Left ventricle myocardium inferior (tissue), 1 donor: Measurements from ENCODE around the gene PRDM4. TPM values are rescaled to one million over a fixed set of nuclear protein-coding genes. Genes with fewer than 3 reads are reported as not detected.
"Not testable (repeated sequence)": the region's sequence is repeated elsewhere in the genome, so short reads cannot be mapped to it uniquely, and the experiment has no call there.

ENCODE experiments used
- DNase-seq: peaks from one replicate; pipeline ENCODE4 v3.0.0-alpha.2; 2020
- H3K27ac ChIP-seq: fragments of 200-600 bp; replicated peaks from 2 replicates; pipeline ENCODE4 v1.8.0; 2021
- H3K27me3 ChIP-seq: fragments of 200-600 bp; 2 replicates; pipeline ENCODE4 v1.8.0; 2021; ENCODE audit warnings: low read depth
- H3K36me3 ChIP-seq: fragments of 200-600 bp; 2 replicates; pipeline ENCODE4 v1.8.0; 2021
- H3K4me1 ChIP-seq: fragments of 200-600 bp; 2 replicates; pipeline ENCODE4 v1.8.0; 2021
- H3K4me3 ChIP-seq: fragments of 200-600 bp; 2 replicates; pipeline ENCODE4 v1.8.0; 2021; ENCODE audit warnings: mild to moderate bottlenecking, moderate library complexity
- H3K9me3 ChIP-seq: fragments of 200-600 bp; replicated peaks from 2 replicates; pipeline ENCODE4 v1.8.0; 2021
- intact Hi-C: fragments of 100-400 bp; cut with micrococcal nuclease; formaldehyde crosslinking; loops from one replicate; pipeline ENCODE4 v1.11.0; 2022
- total RNA-seq: library from RNA; stranded (reverse); fragmentation: NEBNext Ultra II Directional; extraction: Animal tissue kit (Norgen Biotek cat#: 25700); gene quantifications from one replicate; pipeline ENCODE4 v1.2.1, GENCODE V29; 2021
- TF ChIP-seq, protein P1 (sequence below): fragments of 200-600 bp; IDR thresholded peaks from 2 replicates; pipeline ENCODE4 v1.8.0; 2021; ENCODE audit warnings: antibody characterized with exemption, mild to moderate bottlenecking, borderline replicate concordance
- donor health status: DM: no; HTN: yes; CAD: no; lungs with severe emphysema.

PRDM4 gene
- total RNA-seq, 1 donor from 2014 or later, result 13.1 TPM

DNA sequence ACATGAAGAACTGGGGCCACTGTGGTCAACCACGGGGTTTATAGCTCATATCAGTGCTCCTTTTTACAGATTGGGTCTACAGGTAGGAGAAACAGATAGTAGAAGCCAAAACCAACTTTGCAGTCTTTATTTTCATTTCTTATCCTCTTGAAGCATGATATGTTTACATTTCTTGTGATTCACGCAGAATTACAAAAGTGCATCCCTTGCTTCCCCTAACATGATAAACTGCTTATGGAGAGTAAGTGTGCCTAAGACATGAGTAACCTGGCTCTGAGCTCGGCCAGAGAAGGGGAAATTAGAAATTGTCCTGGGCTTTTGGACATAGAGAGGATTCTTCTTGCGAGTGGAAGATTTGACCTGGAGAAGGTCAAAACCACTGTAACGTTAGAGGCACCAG is 56.9 kb downstream of the PRDM4 start:
- no peak overlapping the region for H3K27ac ChIP-seq
- no peak overlapping the region for H3K4me3 ChIP-seq
- peaks cover 20% of the 10 kb centered on the region for H3K9me3 ChIP-seq
- no peak for DNase-seq
- no peaks in the 10 kb centered on the region for H3K27me3 ChIP-seq
- H3K36me3 ChIP-seq, result peaks cover 90% of the 10 kb centered on the region
- TF ChIP-seq, protein P1, sequence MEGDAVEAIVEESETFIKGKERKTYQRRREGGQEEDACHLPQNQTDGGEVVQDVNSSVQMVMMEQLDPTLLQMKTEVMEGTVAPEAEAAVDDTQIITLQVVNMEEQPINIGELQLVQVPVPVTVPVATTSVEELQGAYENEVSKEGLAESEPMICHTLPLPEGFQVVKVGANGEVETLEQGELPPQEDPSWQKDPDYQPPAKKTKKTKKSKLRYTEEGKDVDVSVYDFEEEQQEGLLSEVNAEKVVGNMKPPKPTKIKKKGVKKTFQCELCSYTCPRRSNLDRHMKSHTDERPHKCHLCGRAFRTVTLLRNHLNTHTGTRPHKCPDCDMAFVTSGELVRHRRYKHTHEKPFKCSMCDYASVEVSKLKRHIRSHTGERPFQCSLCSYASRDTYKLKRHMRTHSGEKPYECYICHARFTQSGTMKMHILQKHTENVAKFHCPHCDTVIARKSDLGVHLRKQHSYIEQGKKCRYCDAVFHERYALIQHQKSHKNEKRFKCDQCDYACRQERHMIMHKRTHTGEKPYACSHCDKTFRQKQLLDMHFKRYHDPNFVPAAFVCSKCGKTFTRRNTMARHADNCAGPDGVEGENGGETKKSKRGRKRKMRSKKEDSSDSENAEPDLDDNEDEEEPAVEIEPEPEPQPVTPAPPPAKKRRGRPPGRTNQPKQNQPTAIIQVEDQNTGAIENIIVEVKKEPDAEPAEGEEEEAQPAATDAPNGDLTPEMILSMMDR, result no peak
- peaks cover 3% of the 10 kb centered on the region for H3K4me1 ChIP-seq
- intact Hi-C loops, result no loop called here

DNA sequence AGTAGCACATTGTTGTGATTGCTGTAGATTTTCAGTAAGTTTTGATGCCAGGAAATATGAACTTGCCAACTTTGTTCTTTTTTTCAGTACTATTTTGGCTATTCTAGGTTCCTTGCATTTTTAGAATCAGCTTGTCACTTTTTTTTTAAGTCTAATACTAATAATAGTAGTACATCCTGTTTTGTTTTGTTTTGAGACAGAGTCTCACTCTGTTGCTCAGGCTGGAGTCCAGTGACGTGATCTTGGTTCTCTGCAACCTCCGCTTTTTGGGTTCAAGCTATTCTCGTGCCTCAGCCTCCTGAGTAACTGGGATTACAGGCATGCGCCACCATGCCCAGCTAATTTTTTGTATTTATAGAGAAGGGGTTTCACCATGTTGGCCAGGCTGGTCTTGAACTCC is 58.8 kb downstream of the PRDM4 start:
- H3K27me3 ChIP-seq, result no peaks in the 10 kb centered on the region
- H3K9me3 ChIP-seq, result peaks cover 20% of the 10 kb centered on the region
- intact Hi-C loops, result no loop called here
- TF ChIP-seq, protein P1, result no peak
- no peak for DNase-seq
- H3K27ac ChIP-seq, result no peak overlapping the region
- H3K4me1 ChIP-seq, result peaks cover 3% of the 10 kb centered on the region
- H3K36me3 ChIP-seq, result peaks cover 95% of the 10 kb centered on the region
- no peak overlapping the region for H3K4me3 ChIP-seq

DNA sequence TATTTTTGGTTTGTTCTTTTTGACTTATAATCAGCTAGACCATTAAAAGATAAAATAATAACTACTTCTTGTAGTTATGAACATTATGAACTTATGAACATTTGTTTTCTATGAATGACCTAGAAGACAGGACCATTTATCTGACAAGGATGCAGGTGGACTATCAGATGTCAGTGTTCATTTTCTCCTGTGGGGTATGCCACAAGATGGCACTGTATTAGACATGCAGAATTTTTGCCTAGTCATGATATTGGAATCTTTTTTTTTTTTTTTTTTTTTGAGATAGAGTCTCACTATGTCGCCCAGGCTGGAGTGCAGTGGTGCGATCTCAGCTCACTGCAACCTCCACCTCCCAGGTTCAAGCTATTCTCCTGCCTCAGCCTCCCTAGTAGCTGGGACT is 65.2 kb downstream of the PRDM4 start:
- TF ChIP-seq, protein P1, result peak; percentile 14
- H3K9me3 ChIP-seq, DNase-seq, H3K27me3 ChIP-seq, intact Hi-C loops, H3K27ac ChIP-seq, H3K4me1 ChIP-seq, H3K4me3 ChIP-seq: not testable (repeated sequence)
- H3K36me3 ChIP-seq, result peaks cover 100% of the 10 kb centered on the region

DNA sequence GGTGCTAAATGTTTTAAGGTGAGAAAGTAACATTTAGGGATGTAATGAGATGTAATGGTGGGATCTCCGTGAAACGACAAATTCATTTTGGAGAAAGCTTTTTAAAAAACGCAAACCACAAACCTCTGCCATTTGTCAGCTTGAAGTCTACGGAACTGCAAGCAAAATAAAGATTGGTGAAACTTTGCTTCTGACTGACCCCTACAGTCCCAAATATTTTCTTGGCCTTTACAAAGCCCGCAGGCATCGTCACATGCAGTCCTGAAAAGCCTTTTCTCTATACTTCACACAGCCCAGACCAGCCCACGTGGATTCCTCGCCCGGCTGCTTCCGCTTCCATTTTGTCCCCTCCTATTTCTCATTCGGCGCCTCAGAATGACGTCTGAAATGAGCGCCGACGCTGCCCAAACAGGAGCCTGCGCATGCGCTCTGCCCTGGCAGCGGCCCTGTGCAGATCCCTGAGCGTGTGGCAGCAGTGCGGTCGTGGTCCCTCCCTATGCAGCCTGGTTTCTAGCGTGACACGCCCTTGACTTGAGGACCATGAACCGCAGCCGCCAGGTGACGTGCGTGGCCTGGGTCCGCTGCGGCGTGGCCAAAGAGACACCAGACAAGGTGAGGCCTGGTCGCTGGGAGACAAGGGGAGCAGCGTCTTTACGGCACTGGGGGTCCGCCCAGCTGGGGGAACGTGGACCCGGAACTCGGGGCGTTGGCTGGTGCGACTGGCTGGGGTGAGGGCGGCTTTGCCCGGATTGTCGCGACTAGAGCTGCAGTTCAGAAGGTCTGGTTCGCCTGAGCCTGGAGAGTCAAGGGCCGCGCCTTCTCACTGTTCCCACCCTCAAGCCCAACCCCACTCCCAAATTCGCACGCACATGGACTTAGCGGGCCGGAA is 75.3 kb downstream of the PRDM4 start, which contains the start of gene PWP1:
Gene PWP1, plus strand, starts transcription at position 440 of the 889 bp plus-strand sequence. Its CDS starts 101 bp downstream, at position 541.
- TF ChIP-seq, protein P1, result no peak
- Histone ChIP-seq H3K9me3 (no peaks in the 10 kb centered on the region), H3K4me1 (peaks cover 32% of the 10 kb centered on the region), H3K27me3 (peaks cover 11% of the 10 kb centered on the region), H3K4me3 (peak within 1 kb of the TSS; percentile 97), H3K36me3 (peaks cover 26% of the 10 kb centered on the region), H3K27ac (peak within 1 kb of the TSS; percentile 84)
- intact Hi-C loops, result no loop called here
- DNase-seq, result peak; percentile 94

DNA sequence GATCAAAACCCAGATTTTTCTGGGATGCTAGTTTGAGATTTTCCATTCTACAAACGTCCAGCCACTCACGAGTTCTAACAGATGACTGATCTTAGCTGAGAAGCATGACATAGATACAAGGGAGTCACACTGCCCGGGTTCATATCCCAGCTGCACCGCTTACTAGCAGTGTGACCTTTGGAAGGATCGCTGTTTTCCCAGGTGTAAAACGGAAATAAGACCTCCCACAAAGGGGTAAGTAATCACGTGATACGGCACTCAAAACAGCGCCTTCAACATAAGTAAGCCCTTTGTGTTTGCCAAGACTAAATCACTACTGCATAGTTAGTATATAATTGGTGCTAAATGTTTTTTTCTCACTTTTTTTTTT is 76.0 kb downstream of the PRDM4 start:
- TF ChIP-seq, protein P1, result no peak
- DNase-seq, result no peak
- intact Hi-C loops, result no loop called here
- Histone ChIP-seq H3K36me3 (peaks cover 19% of the 10 kb centered on the region), H3K4me1 (peaks cover 32% of the 10 kb centered on the region), H3K4me3 (peak overlapping the region; percentile 97), H3K27me3 (peaks cover 17% of the 10 kb centered on the region), H3K27ac (peak overlapping the region; percentile 84), H3K9me3 (no peaks in the 10 kb centered on the region)
